ENCODE measurements around the gene BCAP31. TPM values are rescaled to one million over a fixed set of nuclear protein-coding genes. Genes with fewer than 3 reads are reported as not detected.

The BCAP31 gene
- polyA plus RNA-seq, 2 donors, result 98.8 to 185 TPM

DNA sequence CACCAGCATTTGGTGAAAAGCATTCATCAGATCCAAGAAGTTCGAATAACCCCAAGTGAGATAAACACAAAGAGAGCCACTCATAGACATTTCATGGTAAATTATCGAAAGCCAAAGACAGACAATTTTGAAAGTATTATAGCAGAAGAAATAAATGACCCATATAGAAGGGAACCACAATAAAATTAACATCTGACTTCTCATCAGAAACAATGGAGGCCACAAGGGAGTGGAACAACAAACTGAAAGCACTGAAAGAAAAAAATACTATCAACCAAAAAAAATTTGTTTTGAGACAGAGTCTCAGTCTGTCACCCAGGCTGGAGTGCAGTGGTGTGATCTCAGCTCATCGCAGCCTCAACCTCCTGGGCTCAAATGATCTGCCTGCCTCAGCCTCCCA is 64.9 kb downstream of the BCAP31 start:
- no peaks in the 10 kb centered on the region for H3K27me3 ChIP-seq (ENCODE audit: control insufficient read depth in 1 of 2, insufficient read depth in 2 of 2, low read length in 2 of 2)
- 83 to 96% methylated on average over 3 of the region's 3 CpGs for WGBS, 2 donors

DNA sequence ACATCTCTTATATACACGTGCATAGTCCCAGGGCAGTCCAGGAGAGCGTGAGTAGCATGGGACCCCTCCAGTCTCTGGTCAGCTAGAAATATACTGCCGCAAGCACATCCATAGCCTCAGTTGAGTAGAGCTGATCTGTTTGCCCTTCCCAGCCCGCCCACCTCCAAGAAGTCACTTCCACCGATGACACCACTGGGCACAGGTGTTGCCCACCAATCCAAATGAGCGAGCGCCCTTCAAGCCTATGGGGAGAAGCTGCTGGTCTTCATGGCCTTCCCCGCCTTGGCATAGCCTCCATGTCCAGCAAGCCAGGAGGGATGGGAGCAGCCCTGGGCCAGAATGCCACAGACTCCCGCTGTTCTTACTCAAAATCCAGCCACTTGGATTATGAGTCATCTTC is 67.0 kb downstream of the BCAP31 start:
- Histone ChIP-seq H3K9me3 (ENCODE audit: control insufficient read depth in 2 of 2, insufficient read depth in 1 of 2, low read depth in 1 of 2, low read length in 1 of 2) (peaks cover 0 to 4% of the 10 kb centered on the region in 2 donors), H3K4me3 (ENCODE audit: low read depth in 1 of 2, low read length in 2 of 2) (no peak overlapping the region), H3K27ac (ENCODE audit: low read depth in 2 of 2, low read length in 1 of 2) (no peak overlapping the region), H3K27me3 (ENCODE audit: control insufficient read depth in 1 of 2, insufficient read depth in 2 of 2, low read length in 2 of 2) (no peaks in the 10 kb centered on the region), H3K4me1 (ENCODE audit: control insufficient read depth in 2 of 2, insufficient read depth in 2 of 2, low read length in 1 of 2) (no peaks in the 10 kb centered on the region), H3K36me3 (ENCODE audit: control insufficient read depth in 2 of 2, insufficient read depth in 2 of 2, low read length in 1 of 2) (no peaks in the 10 kb centered on the region)
- WGBS, 2 donors, result 83 to 91% methylated on average over 9 of the region's 9 CpGs

More for the DNA sequence above, 64.9 kb downstream of the BCAP31 start:
- H3K36me3 ChIP-seq (ENCODE audit: control insufficient read depth in 2 of 2, insufficient read depth in 2 of 2, low read length in 1 of 2), result no peaks in the 10 kb centered on the region
- peaks cover 0 to 2% of the 10 kb centered on the region in 2 donors for H3K9me3 ChIP-seq (ENCODE audit: control insufficient read depth in 2 of 2, insufficient read depth in 1 of 2, low read depth in 1 of 2, low read length in 1 of 2)
- H3K4me3 ChIP-seq (ENCODE audit: low read depth in 1 of 2, low read length in 2 of 2), result no peak overlapping the region
- no peak overlapping the region for H3K27ac ChIP-seq (ENCODE audit: low read depth in 2 of 2, low read length in 1 of 2)
- H3K4me1 ChIP-seq (ENCODE audit: control insufficient read depth in 2 of 2, insufficient read depth in 2 of 2, low read length in 1 of 2), result no peaks in the 10 kb centered on the region

- 80 to 91% methylated on average over 2 of the region's 2 CpGs for WGBS, 2 donors
- no peaks in the 10 kb centered on the region for H3K27me3 ChIP-seq (ENCODE audit: control insufficient read depth in 1 of 2, insufficient read depth in 2 of 2, low read length in 2 of 2)
These were observed 70.6 kb downstream of the BCAP31 start for GRCh38 chrX:153653556-153653955.

DNA sequence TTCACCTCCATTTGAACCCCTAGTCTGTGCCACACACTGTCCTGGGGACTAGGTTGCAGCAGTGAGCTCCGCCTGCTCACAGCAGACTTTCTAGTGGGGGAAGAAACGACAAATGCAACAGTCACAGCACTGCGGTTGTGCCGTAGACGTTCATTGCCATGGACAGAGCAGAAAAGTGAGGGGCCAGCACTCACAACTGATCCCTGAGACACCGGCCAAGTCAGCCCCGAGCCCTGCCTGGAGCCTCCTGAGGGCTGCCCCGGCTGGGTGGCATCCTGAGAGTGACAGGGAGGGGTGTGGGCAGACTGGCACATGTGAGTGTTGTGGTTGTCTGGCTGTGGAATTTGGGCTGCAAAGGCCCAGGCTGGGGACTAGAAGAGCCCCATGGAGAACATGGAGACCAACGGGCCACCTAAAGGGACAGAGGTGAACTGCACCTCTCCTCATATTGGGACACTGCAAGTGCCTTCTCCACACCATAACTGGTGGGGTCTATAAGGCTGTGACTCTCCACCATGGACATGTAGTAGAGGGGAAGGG is 72.6 kb downstream of the BCAP31 start:
- H3K27me3 ChIP-seq (ENCODE audit: control insufficient read depth in 1 of 2, insufficient read depth in 2 of 2, low read length in 2 of 2), result peaks cover 0 to 8% of the 10 kb centered on the region in 2 donors

More at GRCh38 chrX:153653556-153653955, 70.6 kb downstream of the BCAP31 start:
- H3K4me1 ChIP-seq (ENCODE audit: control insufficient read depth in 2 of 2, insufficient read depth in 2 of 2, low read length in 1 of 2), result peaks cover 0 to 3% of the 10 kb centered on the region in 2 donors
- peaks cover 0 to 4% of the 10 kb centered on the region in 2 donors for H3K9me3 ChIP-seq (ENCODE audit: control insufficient read depth in 2 of 2, insufficient read depth in 1 of 2, low read depth in 1 of 2, low read length in 1 of 2)
- no peak overlapping the region for H3K27ac ChIP-seq (ENCODE audit: low read depth in 2 of 2, low read length in 1 of 2)
- H3K36me3 ChIP-seq (ENCODE audit: control insufficient read depth in 2 of 2, insufficient read depth in 2 of 2, low read length in 1 of 2), result no peaks in the 10 kb centered on the region
- H3K4me3 ChIP-seq (ENCODE audit: low read depth in 1 of 2, low read length in 2 of 2), result no peak overlapping the region

GRCh38 chrX:153650959-153651358 is 73.2 kb downstream of the BCAP31 start:
- 87 to 92% methylated on average over 12 to 13 of the region's 13 CpGs for WGBS, 2 donors
- peaks cover 0 to 4% of the 10 kb centered on the region in 2 donors for H3K9me3 ChIP-seq (ENCODE audit: control insufficient read depth in 2 of 2, insufficient read depth in 1 of 2, low read depth in 1 of 2, low read length in 1 of 2)
- H3K36me3 ChIP-seq (ENCODE audit: control insufficient read depth in 2 of 2, insufficient read depth in 2 of 2, low read length in 1 of 2), result no peaks in the 10 kb centered on the region
- peaks cover 2 to 3% of the 10 kb centered on the region in 2 donors for H3K4me1 ChIP-seq (ENCODE audit: control insufficient read depth in 2 of 2, insufficient read depth in 2 of 2, low read length in 1 of 2)
- H3K4me3 ChIP-seq (ENCODE audit: low read depth in 1 of 2, low read length in 2 of 2), result no peak overlapping the region
- H3K27ac ChIP-seq (ENCODE audit: low read depth in 2 of 2, low read length in 1 of 2), result no peak overlapping the region
- H3K27me3 ChIP-seq (ENCODE audit: control insufficient read depth in 1 of 2, insufficient read depth in 2 of 2, low read length in 2 of 2), result peaks cover 0 to 8% of the 10 kb centered on the region in 2 donors

More for the DNA sequence above, 72.6 kb downstream of the BCAP31 start:
- Histone ChIP-seq H3K4me3 (ENCODE audit: low read depth in 1 of 2, low read length in 2 of 2) (no peak overlapping the region), H3K27ac (ENCODE audit: low read depth in 2 of 2, low read length in 1 of 2) (no peak overlapping the region), H3K4me1 (ENCODE audit: control insufficient read depth in 2 of 2, insufficient read depth in 2 of 2, low read length in 1 of 2) (peaks cover 0 to 3% of the 10 kb centered on the region in 2 donors), H3K9me3 (ENCODE audit: control insufficient read depth in 2 of 2, insufficient read depth in 1 of 2, low read depth in 1 of 2, low read length in 1 of 2) (peaks cover 0 to 4% of the 10 kb centered on the region in 2 donors), H3K36me3 (ENCODE audit: control insufficient read depth in 2 of 2, insufficient read depth in 2 of 2, low read length in 1 of 2) (no peaks in the 10 kb centered on the region)
- 79 to 86% methylated on average over 9 of the region's 9 CpGs for WGBS, 2 donors

Other genes starting within 250 kb of the BCAP31 start
- 10 to 100 TPM; 11.6 to 13.4 TPM for gene BGN, start 229.4 kb downstream of the BCAP31 start, polyA plus RNA-seq
- gene ATP2B3, start 206.7 kb downstream of the BCAP31 start, polyA plus RNA-seq, result not detected
- 10 to 100 TPM; 20.1 to 24.7 TPM for gene CCNQ, start 125.2 kb downstream of the BCAP31 start, polyA plus RNA-seq
- under 1 TPM; 0.18 to 0.46 TPM for gene DUSP9, start 77.2 kb downstream of the BCAP31 start, polyA plus RNA-seq
- 1 to 10 TPM; 5.0 to 6.4 TPM for gene PNCK, start 50.6 kb downstream of the BCAP31 start, polyA plus RNA-seq
- gene SLC6A8, start 36.5 kb downstream of the BCAP31 start, polyA plus RNA-seq, result 10 to 100 TPM; 33.0 to 41.4 TPM
- gene ABCD1, start 469 bp upstream of the BCAP31 start, polyA plus RNA-seq, result 1 to 10 TPM; 1.8 to 2.9 TPM
- gene PLXNB3, start 39.9 kb upstream of the BCAP31 start, polyA plus RNA-seq, result 10 to 100 TPM in 1 of 2 donors, 1 to 10 TPM in 1; 5.1 to 12.4 TPM
- gene SRPK3, start 56.7 kb upstream of the BCAP31 start, polyA plus RNA-seq, result under 1 TPM; 0.15 to 0.35 TPM
- gene IDH3G, start 70.0 kb upstream of the BCAP31 start, polyA plus RNA-seq, result 10 to 100 TPM; 39.3 to 51.9 TPM
- gene SSR4, start 70.3 kb upstream of the BCAP31 start, polyA plus RNA-seq, result 100 to 1,000 TPM; 308 to 359 TPM
- gene PDZD4, start 106.2 kb upstream of the BCAP31 start, polyA plus RNA-seq, result 1 to 10 TPM; 2.3 to 4.0 TPM
- gene L1CAM, start 161.8 kb upstream of the BCAP31 start, polyA plus RNA-seq, result 1 to 10 TPM in 1 of 2 donors, under 1 TPM in 1; 0.88 to 1.4 TPM
- gene AVPR2, start 180.3 kb upstream of the BCAP31 start, polyA plus RNA-seq, result under 1 TPM; 0.45 to 0.68 TPM
- gene ARHGAP4, start 201.9 kb upstream of the BCAP31 start, polyA plus RNA-seq, result 10 to 100 TPM; 10.6 to 23.4 TPM
- gene NAA10, start 210.7 kb upstream of the BCAP31 start, polyA plus RNA-seq, result 100 to 1,000 TPM in 1 of 2 donors, 10 to 100 TPM in 1; 86.6 to 104 TPM
- 1 to 10 TPM; 1.4 to 1.6 TPM for gene RENBP, start 220.3 kb upstream of the BCAP31 start, polyA plus RNA-seq
- gene HCFC1, start 247.4 kb upstream of the BCAP31 start, polyA plus RNA-seq, result 10 to 100 TPM; 13.0 to 15.9 TPM
- gene TMEM187, start 248.4 kb upstream of the BCAP31 start, polyA plus RNA-seq, result 1 to 10 TPM; 2.5 to 3.3 TPM

Data from esophagus (tissue), 2 donors.